ENCODE results near the gene SMAD9. TPM values are rescaled to one million over a fixed set of nuclear protein-coding genes. Genes with fewer than 3 reads are reported as not detected.
A peak's percentile ranks its signal among the peaks of the same experiment; 100 is the strongest.

The SMAD9 gene
- total and polyA plus RNA-seq, 2 donors (not counting 1 experiment from before 2014, with no cell fraction given): 3.5 to 4.8 TPM

DNA sequence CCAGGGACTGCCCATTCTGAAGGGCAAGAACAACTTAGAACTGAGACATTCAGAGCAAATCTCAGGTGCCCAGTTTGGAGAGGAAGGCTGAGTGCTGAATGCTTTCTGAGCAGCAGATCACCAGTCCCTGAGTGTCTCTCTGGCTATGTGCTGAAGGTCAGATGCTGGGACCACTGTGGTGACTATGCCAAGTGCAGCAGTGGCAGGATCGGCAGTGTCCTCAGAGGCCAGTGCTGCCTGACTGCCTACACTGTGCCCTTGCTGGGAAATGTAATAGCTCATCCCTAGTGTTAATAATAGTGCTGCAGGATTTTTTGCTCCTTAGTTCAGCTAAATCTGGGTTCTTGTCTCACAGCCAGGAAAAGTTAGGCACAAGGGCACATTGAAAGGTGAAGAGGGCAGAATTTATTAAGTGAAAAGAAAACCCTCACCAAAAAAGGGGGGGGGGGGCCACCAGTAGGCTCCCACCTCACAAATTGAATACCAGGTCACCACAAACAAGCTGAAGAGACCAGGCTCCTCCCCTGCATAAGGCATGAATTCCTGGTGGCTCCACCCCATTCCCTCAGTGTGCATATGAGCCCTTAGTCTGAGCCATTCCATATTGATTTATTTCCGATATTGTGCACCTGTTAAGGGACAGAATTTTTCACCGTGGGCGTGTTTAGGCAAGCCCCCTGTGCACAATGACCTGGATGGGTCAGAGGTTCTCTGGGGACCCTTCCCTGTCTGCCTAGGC lies 82.5 kb downstream of the SMAD9 start:
- TF ChIP-seq, protein P1, sequence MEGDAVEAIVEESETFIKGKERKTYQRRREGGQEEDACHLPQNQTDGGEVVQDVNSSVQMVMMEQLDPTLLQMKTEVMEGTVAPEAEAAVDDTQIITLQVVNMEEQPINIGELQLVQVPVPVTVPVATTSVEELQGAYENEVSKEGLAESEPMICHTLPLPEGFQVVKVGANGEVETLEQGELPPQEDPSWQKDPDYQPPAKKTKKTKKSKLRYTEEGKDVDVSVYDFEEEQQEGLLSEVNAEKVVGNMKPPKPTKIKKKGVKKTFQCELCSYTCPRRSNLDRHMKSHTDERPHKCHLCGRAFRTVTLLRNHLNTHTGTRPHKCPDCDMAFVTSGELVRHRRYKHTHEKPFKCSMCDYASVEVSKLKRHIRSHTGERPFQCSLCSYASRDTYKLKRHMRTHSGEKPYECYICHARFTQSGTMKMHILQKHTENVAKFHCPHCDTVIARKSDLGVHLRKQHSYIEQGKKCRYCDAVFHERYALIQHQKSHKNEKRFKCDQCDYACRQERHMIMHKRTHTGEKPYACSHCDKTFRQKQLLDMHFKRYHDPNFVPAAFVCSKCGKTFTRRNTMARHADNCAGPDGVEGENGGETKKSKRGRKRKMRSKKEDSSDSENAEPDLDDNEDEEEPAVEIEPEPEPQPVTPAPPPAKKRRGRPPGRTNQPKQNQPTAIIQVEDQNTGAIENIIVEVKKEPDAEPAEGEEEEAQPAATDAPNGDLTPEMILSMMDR (conservative IDR thresholded peaks at IDR 0.05 in 1 of 2, IDR thresholded peaks at IDR 0.05 in 1 of 2; ENCODE audit: low read depth in 1 of 2, low read length in 2 of 2): no peak
- no peak for TF ChIP-seq EZH2 (IDR thresholded peaks at IDR 0.05; ENCODE audit: low read length, missing control alignments)
- Histone ChIP-seq H3K27ac (ENCODE audit: insufficient read depth, low read length) (no peak overlapping the region), H2AFZ (ENCODE audit: low read length) (no peak overlapping the region), H4K20me1 (ENCODE audit: control insufficient read depth, extremely low read depth, insufficient read depth, low read length) (no peaks in the 10 kb centered on the region), H3K9me3 (ENCODE audit: control insufficient read depth, insufficient read depth, low read depth, low read length) (no peaks in the 10 kb centered on the region), H3K27me3 (ENCODE audit: control insufficient read depth, insufficient read depth, low read length) (no peaks in the 10 kb centered on the region), H3K4me1 (ENCODE audit: control insufficient read depth, extremely low read depth, insufficient read depth, low read length) (no peaks in the 10 kb centered on the region), H3K4me2 (ENCODE audit: extremely low read depth, insufficient read depth, low read length) (no peak overlapping the region), H3K9ac (ENCODE audit: insufficient read depth, low read length) (no peak overlapping the region), H3K79me2 (ENCODE audit: control insufficient read depth, insufficient read depth, low read length) (no peaks in the 10 kb centered on the region), H3K36me3 (ENCODE audit: control insufficient read depth, insufficient read depth, low read length) (no peaks in the 10 kb centered on the region), H3K4me3 (replicated peaks in 1 of 4; ENCODE audit: control extremely low read depth in 1 of 4, insufficient read depth in 1 of 4, low read depth in 3 of 4, low read length in 4 of 4) (no peak overlapping the region)
- no peak for DNase-seq (ENCODE audit: low read depth in 2 of 2)

DNA sequence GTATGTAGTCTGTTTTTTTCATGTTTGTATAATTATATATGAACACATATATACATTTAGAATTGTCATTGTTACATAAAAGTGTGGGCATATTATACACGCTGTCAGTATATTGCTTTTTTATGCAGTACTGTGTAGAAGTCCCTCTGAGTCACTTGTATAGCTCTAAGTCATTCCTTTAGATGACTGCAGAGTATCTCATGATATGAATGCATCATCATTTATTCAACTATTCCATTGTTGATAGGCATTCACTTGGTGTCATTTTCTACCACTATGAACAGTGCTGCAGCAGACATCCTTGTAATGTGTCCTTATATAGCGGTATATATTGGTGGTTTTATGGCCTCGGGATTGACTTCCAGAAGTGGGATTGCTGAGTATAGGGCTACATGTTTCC lies 85.7 kb downstream of the SMAD9 start:
- Histone ChIP-seq H3K9me3 (ENCODE audit: control insufficient read depth, insufficient read depth, low read depth, low read length) (no peaks in the 10 kb centered on the region), H3K27me3 (ENCODE audit: control insufficient read depth, insufficient read depth, low read length) (no peaks in the 10 kb centered on the region), H3K9ac (ENCODE audit: insufficient read depth, low read length) (no peak overlapping the region), H3K27ac (ENCODE audit: insufficient read depth, low read length) (no peak overlapping the region), H3K4me3 (replicated peaks in 1 of 4; ENCODE audit: control extremely low read depth in 1 of 4, insufficient read depth in 1 of 4, low read depth in 3 of 4, low read length in 4 of 4) (no peak overlapping the region), H4K20me1 (ENCODE audit: control insufficient read depth, extremely low read depth, insufficient read depth, low read length) (no peaks in the 10 kb centered on the region), H3K4me1 (ENCODE audit: control insufficient read depth, extremely low read depth, insufficient read depth, low read length) (no peaks in the 10 kb centered on the region), H3K4me2 (ENCODE audit: extremely low read depth, insufficient read depth, low read length) (no peak overlapping the region), H2AFZ (ENCODE audit: low read length) (no peak overlapping the region), H3K36me3 (ENCODE audit: control insufficient read depth, insufficient read depth, low read length) (no peaks in the 10 kb centered on the region), H3K79me2 (ENCODE audit: control insufficient read depth, insufficient read depth, low read length) (no peaks in the 10 kb centered on the region)
- DNase-seq (ENCODE audit: low read depth in 2 of 2): peak in 1 of 2 donors; percentile 26
- TF ChIP-seq, protein P1 (conservative IDR thresholded peaks at IDR 0.05 in 1 of 2, IDR thresholded peaks at IDR 0.05 in 1 of 2; ENCODE audit: low read depth in 1 of 2, low read length in 2 of 2): no peak
- TF ChIP-seq EZH2 (IDR thresholded peaks at IDR 0.05; ENCODE audit: low read length, missing control alignments): no peak

DNA sequence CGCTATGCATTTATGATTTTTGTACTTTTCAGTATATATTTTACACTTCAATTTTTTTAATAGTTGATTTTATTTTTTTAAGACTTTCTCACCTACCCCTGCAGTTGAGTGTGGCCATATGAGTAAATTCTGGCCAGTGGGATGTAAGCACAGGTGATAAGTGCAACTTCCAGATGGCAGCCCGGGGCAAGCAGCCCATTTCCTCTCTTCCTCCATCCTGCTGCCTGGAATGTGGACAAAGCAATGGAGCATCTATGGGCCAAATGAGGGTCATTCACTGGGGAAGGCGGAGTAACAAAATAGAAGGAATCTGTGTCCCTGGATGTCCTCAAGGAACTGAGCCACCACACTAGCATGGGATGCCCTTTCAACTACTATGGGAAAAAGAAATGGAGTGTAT lies 88.7 kb downstream of the SMAD9 start:
- H3K4me2 ChIP-seq (ENCODE audit: extremely low read depth, insufficient read depth, low read length): no peak overlapping the region
- no peaks in the 10 kb centered on the region for H3K36me3 ChIP-seq (ENCODE audit: control insufficient read depth, insufficient read depth, low read length)
- H3K4me1 ChIP-seq (ENCODE audit: control insufficient read depth, extremely low read depth, insufficient read depth, low read length): no peaks in the 10 kb centered on the region
- H2AFZ ChIP-seq (ENCODE audit: low read length): no peak overlapping the region
- H4K20me1 ChIP-seq (ENCODE audit: control insufficient read depth, extremely low read depth, insufficient read depth, low read length): no peaks in the 10 kb centered on the region
- no peak overlapping the region for H3K9ac ChIP-seq (ENCODE audit: insufficient read depth, low read length)
- no peak for DNase-seq (ENCODE audit: low read depth in 2 of 2)
- H3K9me3 ChIP-seq (ENCODE audit: control insufficient read depth, insufficient read depth, low read depth, low read length): no peaks in the 10 kb centered on the region
- no peak overlapping the region for H3K27ac ChIP-seq (ENCODE audit: insufficient read depth, low read length)
- no peaks in the 10 kb centered on the region for H3K27me3 ChIP-seq (ENCODE audit: control insufficient read depth, insufficient read depth, low read length)
- H3K4me3 ChIP-seq (replicated peaks in 1 of 4; ENCODE audit: control extremely low read depth in 1 of 4, insufficient read depth in 1 of 4, low read depth in 3 of 4, low read length in 4 of 4): no peak overlapping the region
- TF ChIP-seq, protein P1 (conservative IDR thresholded peaks at IDR 0.05 in 1 of 2, IDR thresholded peaks at IDR 0.05 in 1 of 2; ENCODE audit: low read depth in 1 of 2, low read length in 2 of 2): no peak
- TF ChIP-seq EZH2 (IDR thresholded peaks at IDR 0.05; ENCODE audit: low read length, missing control alignments): no peak
- H3K79me2 ChIP-seq (ENCODE audit: control insufficient read depth, insufficient read depth, low read length): no peaks in the 10 kb centered on the region
